GM19397 (cell line): ENCODE results near the gene ARL5B.

ENCODE experiments used
- ATAC-seq: cut with Tn5 transposase; IDR thresholded peaks from one replicate; pipeline ENCODE4 v1.9.1; 2021; ENCODE audit warnings: mild to moderate bottlenecking, moderate library complexity; ENCODE audit not compliant: unreplicated experiment

ARL5B gene

GRCh38 chr10:18699849-18700840 lies 40.9 kb downstream of the ARL5B start:
- ATAC-seq: no peak

GRCh38 chr10:18703521-18703920 lies 44.3 kb downstream of the ARL5B start:
- ATAC-seq: no peak

GRCh38 chr10:18710201-18710653 lies 51.0 kb downstream of the ARL5B start:
- ATAC-seq: no peak

- no peak for ATAC-seq
These were observed 53.8 kb downstream of the ARL5B start for GRCh38 chr10:18713077-18713476.

- ATAC-seq: no peak
These were observed 59.8 kb downstream of the ARL5B start for GRCh38 chr10:18718991-18719390.

GRCh38 chr10:18719811-18720210 lies 60.6 kb downstream of the ARL5B start:
- no peak for ATAC-seq

- ATAC-seq: no peak
These were observed 61.8 kb downstream of the ARL5B start for GRCh38 chr10:18721067-18721466.

- no peak for ATAC-seq
These were observed 64.6 kb downstream of the ARL5B start for GRCh38 chr10:18723801-18724200.
